ENCODE measurements around the gene SMIM11.

DNA sequence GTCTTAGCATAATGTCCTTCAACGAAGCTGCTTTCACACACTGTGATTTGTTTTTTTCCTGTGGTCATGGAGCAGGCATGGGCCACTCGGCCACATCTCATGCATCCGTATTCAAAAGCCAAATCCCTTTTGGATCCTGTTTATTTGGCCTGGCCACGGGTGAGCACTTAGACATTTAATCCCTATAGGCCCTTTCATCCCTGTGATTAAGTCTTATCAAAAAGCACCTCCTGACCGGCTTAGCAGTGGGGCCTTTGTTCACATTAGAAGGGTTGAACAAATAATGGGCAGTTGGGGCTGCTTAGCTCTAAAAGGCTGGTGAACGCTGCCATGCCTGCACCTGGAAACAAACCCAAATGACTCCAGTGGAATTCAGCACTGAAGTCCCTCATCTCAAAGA is 9.5 kb upstream of the SMIM11 start:
- TF ChIP-seq EZH2 (IDR thresholded peaks at IDR 0.05; ENCODE audit: insufficient read depth, poor library complexity, severe bottlenecking), result no peak
- no peak for TF ChIP-seq EZH2phosphoT487 (IDR thresholded peaks at IDR 0.05; ENCODE audit: insufficient read depth, low read depth)

All from GM23248 (cell line).